Endothelial cell of umbilical vein (primary cell): ENCODE results near the gene CRLF1. TPM values are rescaled to one million over a fixed set of nuclear protein-coding genes. Genes with fewer than 3 reads are reported as not detected.
"Not testable (repeated sequence)": the region's sequence is repeated elsewhere in the genome, so short reads cannot be mapped to it uniquely, and the experiment has no call there.

ENCODE experiments used
- BruUV-seq: library from RNA; stranded (reverse); fragments of 400-500 nt; replicated peaks from 2 replicates; lab custom pipeline; 2021; lab: Mats Ljungman, UMichigan
- CTCF ChIA-PET: fragments of 300-600, 350-600 bp; sonication (Branson Sonifier 250); formaldehyde crosslinking; loops from one replicate; lab custom pipeline; 2021; ENCODE audit warnings: antibody characterized with exemption, inconsistent platforms; lab: Charles Lee
- POLR2A ChIA-PET: fragments of 300-600, 350-600 bp; sonication (Branson Sonifier 250); formaldehyde crosslinking; loops from one replicate; lab custom pipeline; 2021; ENCODE audit warnings: antibody characterized with exemption, inconsistent platforms; lab: Charles Lee
- DNase-seq: peaks from one replicate; pipeline ENCODE4 v3.0.0-alpha.2; 2011; ENCODE audit warnings: low read depth, low spot score
- FAIRE-seq: peaks from 2 replicates; lab custom pipeline; 2011; peaks lifted over from hg19 to GRCh38; lab: Jason Lieb, UNC
- H2AFZ ChIP-seq: 2 replicates; pipeline ENCODE4 v1.6.0; 2012; ENCODE audit warnings: low read depth, low read length, control low read depth, inconsistent platforms
- H3K27ac ChIP-seq: 2 replicates; pipeline ENCODE4 v1.5.1; 2011; ENCODE audit warnings: low read depth, mild to moderate bottlenecking, control low read depth, low read length, moderate library complexity; ENCODE audit not compliant: insufficient read depth
- H3K27me3 ChIP-seq, 2 experiments: 2 replicates each; pipeline versions ENCODE4 v1.6.0 to v1.6.1; 2011; ENCODE audit warnings: low read length in 2 of 2, mixed read lengths in 1 of 2; ENCODE audit not compliant: control insufficient read depth in 2 of 2, insufficient read depth in 2 of 2
- H3K36me3 ChIP-seq, 2 experiments: 2 replicates in 1 of 2; 3 replicates in 1 of 2; pipeline ENCODE4 v1.5.1; 2011; ENCODE audit warnings: low read length in 2 of 2, mild to moderate bottlenecking in 1 of 2, moderate library complexity in 1 of 2; ENCODE audit not compliant: control insufficient read depth in 2 of 2, insufficient read depth in 2 of 2; ENCODE audit errors: extremely low read depth in 1 of 2
- H3K4me1 ChIP-seq: 3 replicates; pipeline ENCODE4 v1.5.1; 2011; ENCODE audit warnings: mild to moderate bottlenecking, low read length; ENCODE audit not compliant: control insufficient read depth, insufficient read depth; ENCODE audit errors: extremely low read depth
- H3K4me2 ChIP-seq: 2 replicates; pipeline ENCODE4 v1.6.1; 2011; ENCODE audit warnings: low read length, control low read depth, mixed read lengths; ENCODE audit not compliant: insufficient read depth
- H3K4me3 ChIP-seq, 3 experiments: fragments of 200-600 bp in 1 of 3; sonication (generic), shearing (Covaris generic) in 1 of 3; replicated peaks in 1 of 3; 2 replicates each; pipeline ENCODE4 v1.5.1; 2011 to 2016; ENCODE audit warnings: control low read depth in 3 of 3, low read length in 3 of 3, mild to moderate bottlenecking in 2 of 3, inconsistent platforms in 1 of 3, low read depth in 1 of 3, moderate library complexity in 1 of 3; ENCODE audit not compliant: insufficient read depth in 1 of 3
- H3K79me2 ChIP-seq: 2 replicates; pipeline ENCODE4 v1.6.0; 2012; ENCODE audit warnings: low read length, inconsistent platforms; ENCODE audit not compliant: control insufficient read depth, insufficient read depth
- H3K9ac ChIP-seq: replicated peaks from 2 replicates; pipeline ENCODE3; 2011; ENCODE audit warnings: low read length, control low read depth; ENCODE audit not compliant: insufficient read depth; ENCODE audit errors: extremely low read depth
- H3K9me1 ChIP-seq: replicated peaks from 3 replicates; pipeline ENCODE4 v1.6.0; 2011; ENCODE audit warnings: mild to moderate bottlenecking, low read length; ENCODE audit not compliant: control insufficient read depth, insufficient read depth; ENCODE audit errors: extremely low read depth
- H3K9me3 ChIP-seq: replicated peaks from 2 replicates; pipeline ENCODE4 v1.5.1; 2012; ENCODE audit warnings: low read length, inconsistent platforms; ENCODE audit not compliant: control insufficient read depth, insufficient read depth
- H4K20me1 ChIP-seq: replicated peaks from 2 replicates; pipeline ENCODE3; 2011; ENCODE audit warnings: mild to moderate bottlenecking, low read length; ENCODE audit not compliant: control insufficient read depth, insufficient read depth; ENCODE audit errors: extremely low read depth
- EZH2 ChIP-seq: IDR thresholded peaks from 2 replicates; pipeline ENCODE4 v1.6.1; 2012; ENCODE audit warnings: borderline replicate concordance, low read depth, mild to moderate bottlenecking, moderate library complexity, low read length, inconsistent platforms; ENCODE audit not compliant: severe bottlenecking
- FOS ChIP-seq: IDR thresholded peaks from 2 replicates; pipeline ENCODE4 v1.6.1; 2011; ENCODE audit warnings: mild to moderate bottlenecking, low read length, moderate library complexity, borderline replicate concordance; ENCODE audit not compliant: insufficient read depth
- GATA2 ChIP-seq: IDR thresholded peaks from 2 replicates; pipeline ENCODE4 v1.7.0; 2011; ENCODE audit warnings: low read depth, mild to moderate bottlenecking, moderate library complexity, mixed read lengths, low read length; ENCODE audit not compliant: insufficient read length, insufficient read depth
- JUN ChIP-seq: IDR thresholded peaks from 2 replicates; pipeline ENCODE4 v1.6.1; 2011; ENCODE audit warnings: borderline replicate concordance, low read depth; ENCODE audit not compliant: insufficient read length, insufficient read depth
- MYC ChIP-seq: IDR thresholded peaks from one replicate; pipeline ENCODE4 v1.6.1; 2011; ENCODE audit warnings: mild to moderate bottlenecking, low read depth, low read length
- POLR2A ChIP-seq: IDR thresholded peaks from 2 replicates; pipeline ENCODE4 v1.6.1; 2012; ENCODE audit warnings: low read depth, mild to moderate bottlenecking, control low read depth, low read length
- POLR2AphosphoS5 ChIP-seq: IDR thresholded peaks from 2 replicates; pipeline ENCODE4 v1.6.1; 2012; ENCODE audit warnings: low read depth, mild to moderate bottlenecking, control low read depth, low read length, moderate library complexity; ENCODE audit not compliant: insufficient read depth
- dilution Hi-C: fragments of 300-500 bp; cut with MboI; formaldehyde crosslinking; loops from one replicate; pipeline ENCODE4 v1.15.0; 2019; ENCODE audit warnings: low sequenced_read_pairs; ENCODE audit not compliant: extremely low pct_ligation_motif_present
- intact Hi-C: fragments of 100-400 bp; cut with micrococcal nuclease; formaldehyde crosslinking; loops from one replicate; pipeline ENCODE4 v1.10.0; 2022
- polyA plus RNA-seq, 4 experiments: library from polyadenylated mRNA; depleted of rRNA in 3 of 4; stranded (reverse) in 3 of 4; unstranded in 1 of 4; fragments of >200 nt; gene quantifications; 2 replicates each; pipeline versions ENCODE4 v1.2.1 to v1.2.3, GENCODE V29; 2011 to 2012; ENCODE audit warnings: missing spikeins in 1 of 4
- total RNA-seq: library from RNA; stranded (reverse); gene quantifications from 2 replicates; pipeline ENCODE4 v1.2.3, GENCODE V29; 2021
- TF ChIP-seq, protein P1 (sequence below): IDR thresholded peaks from 2 replicates; pipeline ENCODE4 v1.6.1; 2011; ENCODE audit not compliant: insufficient read depth, insufficient read length
- TF ChIP-seq, protein P2 (sequence below), 2 donors: IDR thresholded peaks; 1 replicate in 1 of 2; 2 replicates in 1 of 2; pipeline ENCODE4 v1.5.1; 2011; ENCODE audit warnings: low read length in 2 of 2, mild to moderate bottlenecking in 2 of 2, moderate library complexity in 2 of 2, control low read depth in 1 of 2, inconsistent platforms in 1 of 2, low read depth in 1 of 2; ENCODE audit not compliant: insufficient read depth in 1 of 2; ENCODE audit errors: extremely low read depth in 1 of 2

Gene CRLF1
- total and polyA plus RNA-seq, 2 donors (not counting 3 experiments of a cell fraction or from before 2014, with no cell fraction given): 0.18 TPM; not detected in 1

DNA sequence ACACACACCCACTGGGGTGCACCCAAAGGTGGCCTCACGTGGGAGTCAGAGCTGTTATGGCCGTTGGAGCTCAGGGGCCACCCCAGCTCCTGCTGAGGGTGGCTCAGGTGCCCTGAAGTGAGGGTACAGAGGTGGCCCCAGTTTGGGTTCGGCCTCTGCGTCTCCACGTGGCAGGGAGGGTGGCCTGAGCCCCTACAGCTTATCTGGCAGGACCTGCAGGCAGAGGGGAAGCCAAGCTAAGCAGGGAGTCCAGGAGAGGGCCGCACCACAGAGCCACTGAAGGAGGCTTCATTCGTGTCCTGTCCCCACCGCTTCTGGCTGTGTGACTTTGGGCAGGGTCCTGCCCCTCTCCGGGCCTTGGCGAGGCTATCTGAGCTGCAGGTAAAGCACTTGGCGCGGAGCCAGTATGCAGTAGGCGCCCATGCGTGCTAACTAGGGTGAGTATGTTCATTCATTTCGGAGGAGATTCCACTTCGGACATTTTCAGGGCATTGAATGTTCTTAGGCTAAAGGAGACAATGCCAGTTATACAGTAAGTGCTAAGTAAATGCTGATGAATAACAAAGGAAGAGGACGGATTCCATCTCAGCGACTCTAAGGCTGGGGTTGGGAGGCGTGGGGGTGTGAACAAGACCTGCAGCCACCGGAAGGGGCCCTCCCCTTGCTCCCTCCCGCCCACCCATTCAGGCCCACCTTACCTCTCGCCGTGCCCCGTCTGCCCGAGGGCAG, 13.1 kb downstream of the CRLF1 start:
- CTCF ChIA-PET: interaction anchor here (0.6 to 4.4 kb wide), 43 partner anchors 10 to 393 kb away, joined by 3 to 65 read pairs (median 4); partner anchors contain the start of genes COMP, DDX49, UBA52 and UPF1
- H2AFZ ChIP-seq: no peak overlapping the region
- peaks cover 0 to 2% of the 10 kb centered on the region in 2 experiments for H3K36me3 ChIP-seq
- POLR2A ChIA-PET: interaction anchor here (0.9 kb wide), 1 partner anchor 73 kb away, joined by 5 read pairs; no protein-coding TSS in a partner anchor
- DNase-seq (no peak), FAIRE-seq (no peak)
- H3K9me1 ChIP-seq: no peaks in the 10 kb centered on the region
- no peaks in the 10 kb centered on the region for H3K27me3 ChIP-seq
- no peak overlapping the region for H3K9ac ChIP-seq
- peaks cover 14% of the 10 kb centered on the region for H3K4me1 ChIP-seq
- no TSS peak for BruUV-seq
- H3K4me2 ChIP-seq: no peak overlapping the region
- dilution Hi-C loops (no loop called here), intact Hi-C loops (loop anchor here (1.0 kb wide), 4 partner anchors 82 to 326 kb away; partner anchors contain the start of genes COPE and DDX49)
- H4K20me1 ChIP-seq: no peaks in the 10 kb centered on the region
- TF ChIP-seq POLR2A (no peak), MYC (no peak), POLR2AphosphoS5 (no peak), JUN (no peak), EZH2 (no peak), GATA2 (no peak), FOS (no peak)
- TF ChIP-seq, protein P1, sequence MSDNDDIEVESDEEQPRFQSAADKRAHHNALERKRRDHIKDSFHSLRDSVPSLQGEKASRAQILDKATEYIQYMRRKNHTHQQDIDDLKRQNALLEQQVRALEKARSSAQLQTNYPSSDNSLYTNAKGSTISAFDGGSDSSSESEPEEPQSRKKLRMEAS: no peak
- TF ChIP-seq, protein P2, sequence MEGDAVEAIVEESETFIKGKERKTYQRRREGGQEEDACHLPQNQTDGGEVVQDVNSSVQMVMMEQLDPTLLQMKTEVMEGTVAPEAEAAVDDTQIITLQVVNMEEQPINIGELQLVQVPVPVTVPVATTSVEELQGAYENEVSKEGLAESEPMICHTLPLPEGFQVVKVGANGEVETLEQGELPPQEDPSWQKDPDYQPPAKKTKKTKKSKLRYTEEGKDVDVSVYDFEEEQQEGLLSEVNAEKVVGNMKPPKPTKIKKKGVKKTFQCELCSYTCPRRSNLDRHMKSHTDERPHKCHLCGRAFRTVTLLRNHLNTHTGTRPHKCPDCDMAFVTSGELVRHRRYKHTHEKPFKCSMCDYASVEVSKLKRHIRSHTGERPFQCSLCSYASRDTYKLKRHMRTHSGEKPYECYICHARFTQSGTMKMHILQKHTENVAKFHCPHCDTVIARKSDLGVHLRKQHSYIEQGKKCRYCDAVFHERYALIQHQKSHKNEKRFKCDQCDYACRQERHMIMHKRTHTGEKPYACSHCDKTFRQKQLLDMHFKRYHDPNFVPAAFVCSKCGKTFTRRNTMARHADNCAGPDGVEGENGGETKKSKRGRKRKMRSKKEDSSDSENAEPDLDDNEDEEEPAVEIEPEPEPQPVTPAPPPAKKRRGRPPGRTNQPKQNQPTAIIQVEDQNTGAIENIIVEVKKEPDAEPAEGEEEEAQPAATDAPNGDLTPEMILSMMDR (IDR thresholded peaks at IDR 0.05; ENCODE audit: extremely low read depth in 1 of 2, insufficient read depth in 1 of 2, low read depth in 1 of 2, low read length in 2 of 2): no peak
- no peaks in the 10 kb centered on the region for H3K9me3 ChIP-seq
- no peaks in the 10 kb centered on the region for H3K79me2 ChIP-seq
- no peak overlapping the region for H3K27ac ChIP-seq
- H3K4me3 ChIP-seq: no peak overlapping the region

DNA sequence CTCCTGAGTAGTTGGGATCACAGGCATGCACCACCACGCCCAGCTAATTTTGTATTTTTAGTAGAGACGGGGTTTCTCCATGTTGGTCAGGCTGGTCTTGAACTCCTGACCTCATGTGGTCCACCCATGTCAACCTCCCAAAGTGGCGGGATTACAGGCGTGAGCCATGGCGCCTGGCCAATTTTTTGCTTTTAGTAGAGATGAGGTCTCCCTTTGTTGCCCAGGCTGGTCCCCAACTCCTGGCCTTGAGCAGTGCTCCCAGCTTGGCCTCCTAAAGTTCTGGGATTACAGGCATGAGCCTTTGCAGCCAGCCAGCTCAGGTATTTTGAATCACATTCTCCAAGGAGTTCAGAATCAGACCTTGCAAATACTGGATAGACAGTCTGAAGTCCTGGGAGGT, 13.9 kb downstream of the CRLF1 start:
- dilution Hi-C loops, DNase-seq, FAIRE-seq, BruUV-seq, POLR2A ChIA-PET, H3K27me3 ChIP-seq, intact Hi-C loops, H3K9me3 ChIP-seq, H3K4me3 ChIP-seq, H3K9me1 ChIP-seq, H2AFZ ChIP-seq, H3K9ac ChIP-seq, H3K36me3 ChIP-seq, H3K4me2 ChIP-seq, H4K20me1 ChIP-seq, H3K79me2 ChIP-seq, H3K27ac ChIP-seq: not testable (repeated sequence)
- CTCF ChIA-PET: interaction anchor here (0.8 to 4.4 kb wide), 4 partner anchors 21 to 254 kb away, joined by 3 to 65 read pairs (median 8); partner anchors contain the start of gene UBA52
- peaks cover 20% of the 10 kb centered on the region for H3K4me1 ChIP-seq
